ENCODE measurements around the gene SOX5.

The SOX5 gene

DNA sequence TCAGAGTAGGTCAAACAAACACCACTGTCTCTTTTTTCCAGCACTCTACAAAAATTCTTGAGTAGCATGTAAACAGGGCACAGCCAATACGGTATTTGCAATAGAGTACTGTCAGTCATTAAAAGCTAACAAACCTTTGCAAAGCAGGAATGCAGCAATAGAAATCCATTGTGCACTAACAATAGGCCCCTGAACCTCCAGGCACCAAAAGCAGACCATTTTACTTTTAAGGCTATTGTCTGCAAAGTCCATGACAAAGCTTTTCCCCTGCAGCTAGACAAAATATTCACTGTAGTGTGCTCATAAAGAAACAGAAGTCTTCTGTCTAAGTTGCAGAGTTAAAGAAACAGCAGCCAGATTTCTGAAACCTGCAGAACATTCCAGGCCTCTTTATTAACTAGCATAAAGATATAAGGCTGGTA is 191.9 kb downstream of the SOX5 start:
- peak in 1 of 2 experiments; percentile 74 for DNase-seq (ENCODE audit: low read depth in 1 of 2, low spot score in 1 of 2)
- in situ Hi-C loops (cut with HindIII; ENCODE audit: low pct_unique_long_range_greater_than_20kb, low sequenced_read_pairs) = no loop called here
- TF ChIP-seq JUND (IDR thresholded peaks at IDR 0.05; ENCODE audit: low read depth) = no peak

GRCh38 chr12:23756416-23756815 is 193.1 kb downstream of the SOX5 start:
- DNase-seq (ENCODE audit: low read depth in 1 of 2, low spot score in 1 of 2) = peak in 1 of 2 experiments; percentile 4
- TF ChIP-seq JUND (IDR thresholded peaks at IDR 0.05; ENCODE audit: low read depth) = no peak
- in situ Hi-C loops (cut with HindIII; ENCODE audit: low pct_unique_long_range_greater_than_20kb, low sequenced_read_pairs) = no loop called here

DNA sequence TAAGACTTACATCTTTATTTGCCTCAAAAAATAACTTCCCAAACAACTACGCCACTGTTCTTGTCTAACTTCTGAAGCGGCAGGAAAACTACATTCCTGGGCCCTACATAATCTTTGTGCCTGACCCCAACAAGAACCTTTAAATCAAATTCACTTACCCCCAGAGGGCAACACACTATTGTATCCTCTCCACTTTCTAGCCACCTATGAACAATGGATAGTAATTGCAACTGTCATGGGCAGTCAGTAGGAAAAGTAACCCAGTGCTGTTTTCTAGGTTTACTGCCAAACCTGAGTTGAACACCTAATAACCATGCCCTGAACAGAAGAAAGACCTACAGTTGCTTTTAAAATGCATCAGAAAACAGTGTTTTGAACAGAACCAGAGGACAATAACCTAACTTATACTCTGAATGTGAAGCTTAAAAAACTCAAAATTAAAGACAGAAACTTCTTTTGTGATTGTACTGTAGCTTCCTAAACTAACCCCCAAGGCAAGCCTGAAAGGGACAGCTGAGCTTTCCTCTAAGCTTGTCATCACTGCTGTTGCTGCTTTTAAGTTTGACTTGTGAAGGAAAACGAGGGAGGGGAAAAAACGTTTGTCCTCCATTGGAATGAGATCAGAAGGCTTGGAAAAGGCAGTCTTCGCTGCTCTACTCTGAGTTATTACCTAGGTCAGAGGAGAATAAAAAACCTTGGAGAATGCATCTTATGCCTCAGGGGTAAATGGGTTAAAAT is 195.7 kb downstream of the SOX5 start:
- no peak for DNase-seq (ENCODE audit: low read depth in 1 of 2, low spot score in 1 of 2)
- in situ Hi-C loops (cut with HindIII; ENCODE audit: low pct_unique_long_range_greater_than_20kb, low sequenced_read_pairs) = no loop called here
- TF ChIP-seq JUND (IDR thresholded peaks at IDR 0.05; ENCODE audit: low read depth) = no peak

- DNase-seq (ENCODE audit: low read depth in 1 of 2, low spot score in 1 of 2) = no peak
- no peak for TF ChIP-seq JUND (IDR thresholded peaks at IDR 0.05; ENCODE audit: low read depth)
- in situ Hi-C loops (cut with HindIII; ENCODE audit: low pct_unique_long_range_greater_than_20kb, low sequenced_read_pairs) = no loop called here
Measured at GRCh38 chr12:23752245-23752644, 197.2 kb downstream of the SOX5 start.

DNA sequence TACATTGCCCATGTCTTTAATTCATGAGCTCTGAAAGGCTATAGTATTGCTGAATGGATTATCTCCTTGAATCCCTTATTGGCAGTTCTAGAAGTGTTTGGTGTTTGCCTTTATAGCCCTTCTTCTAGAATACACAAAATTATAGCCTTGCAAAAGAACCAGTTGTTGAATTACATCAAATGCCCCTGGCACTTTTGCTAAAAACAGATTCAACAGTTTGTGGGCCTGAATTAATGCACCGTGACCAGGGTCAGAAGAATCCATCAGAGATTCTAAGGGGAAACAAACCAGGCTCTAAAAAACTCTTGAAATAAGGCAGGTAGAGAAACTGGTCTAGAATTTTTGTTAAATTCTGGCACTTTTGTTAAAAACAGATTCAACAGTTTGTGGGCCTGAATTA is 197.8 kb downstream of the SOX5 start:
- no peak for TF ChIP-seq JUND (IDR thresholded peaks at IDR 0.05; ENCODE audit: low read depth)
- DNase-seq (ENCODE audit: low read depth in 1 of 2, low spot score in 1 of 2) = no peak
- in situ Hi-C loops (cut with HindIII; ENCODE audit: low pct_unique_long_range_greater_than_20kb, low sequenced_read_pairs) = no loop called here

- no peak for TF ChIP-seq JUND (IDR thresholded peaks at IDR 0.05; ENCODE audit: low read depth)
- DNase-seq (ENCODE audit: low read depth in 1 of 2, low spot score in 1 of 2) = no peak
- in situ Hi-C loops (cut with HindIII; ENCODE audit: low pct_unique_long_range_greater_than_20kb, low sequenced_read_pairs) = no loop called here
Measured at GRCh38 chr12:23750923-23751322, 198.5 kb downstream of the SOX5 start.

DNA sequence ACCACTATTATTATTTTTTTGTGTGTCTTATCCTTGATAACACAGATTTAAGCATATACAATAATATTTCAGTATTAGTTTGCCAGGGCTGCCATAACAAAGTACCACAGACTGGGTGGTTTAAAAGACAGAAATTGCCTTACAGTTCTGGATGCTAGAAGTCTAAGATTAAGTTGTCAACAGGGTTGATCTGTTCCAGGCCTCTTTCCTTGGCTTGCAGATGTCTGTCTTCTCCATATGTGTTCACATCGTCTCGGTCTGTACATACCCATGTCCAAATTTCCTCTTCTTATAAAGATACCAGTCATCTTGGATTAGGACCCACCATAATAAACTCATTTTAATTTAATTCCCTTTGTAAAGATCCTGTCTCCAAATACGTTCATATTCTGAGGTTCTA is 204.8 kb downstream of the SOX5 start:
- DNase-seq (ENCODE audit: low read depth in 1 of 2, low spot score in 1 of 2) = no peak
- in situ Hi-C loops (cut with HindIII; ENCODE audit: low pct_unique_long_range_greater_than_20kb, low sequenced_read_pairs) = no loop called here
- TF ChIP-seq JUND (IDR thresholded peaks at IDR 0.05; ENCODE audit: low read depth) = no peak

DNA sequence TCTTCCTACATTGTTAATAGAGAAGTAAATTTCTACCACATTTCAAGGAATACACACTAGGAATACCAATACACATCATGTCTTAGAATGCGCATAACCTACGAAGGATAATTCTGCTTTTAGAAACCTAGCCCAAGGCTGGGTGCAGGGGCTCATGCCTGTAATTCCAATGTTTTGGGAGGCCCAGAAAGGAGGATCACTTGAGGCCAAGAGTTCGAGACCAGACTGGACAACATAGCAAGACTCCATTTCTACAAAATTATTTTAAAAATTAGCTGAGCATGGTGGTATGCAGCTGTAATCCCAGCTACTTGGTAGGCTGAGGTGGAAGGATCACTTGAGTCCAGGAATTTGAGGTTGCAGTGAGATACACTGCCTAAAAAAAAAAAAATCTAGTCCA is 206.9 kb downstream of the SOX5 start:
- in situ Hi-C loops (cut with HindIII; ENCODE audit: low pct_unique_long_range_greater_than_20kb, low sequenced_read_pairs) = no loop called here
- TF ChIP-seq JUND (IDR thresholded peaks at IDR 0.05; ENCODE audit: low read depth) = no peak

GRCh38 chr12:23731493-23731892 is 218.0 kb downstream of the SOX5 start:
- TF ChIP-seq JUND (IDR thresholded peaks at IDR 0.05; ENCODE audit: low read depth) = no peak
- in situ Hi-C loops (cut with HindIII; ENCODE audit: low pct_unique_long_range_greater_than_20kb, low sequenced_read_pairs) = no loop called here

More for the DNA sequence above, 206.9 kb downstream of the SOX5 start:
- no peak for DNase-seq (ENCODE audit: low read depth in 1 of 2, low spot score in 1 of 2)

DNA sequence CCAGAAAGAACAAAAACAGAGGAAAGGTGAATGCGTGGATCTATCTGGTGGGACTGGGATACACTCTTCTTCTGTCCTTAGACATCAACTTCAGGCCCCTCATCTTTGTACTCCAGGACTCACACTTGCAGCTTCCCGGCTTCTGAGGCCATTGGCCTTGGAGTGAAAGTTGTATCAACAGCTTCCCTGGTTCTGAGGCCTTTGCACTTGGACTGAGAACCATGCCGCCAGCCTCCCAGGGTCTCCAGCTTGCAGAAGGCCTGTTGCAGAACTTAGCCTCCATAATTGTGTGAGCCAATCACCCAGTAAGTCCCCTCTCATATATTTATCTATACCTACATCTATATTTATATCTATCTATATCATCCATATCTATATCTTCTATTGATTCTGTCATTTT is 218.4 kb downstream of the SOX5 start:
- in situ Hi-C loops (cut with HindIII; ENCODE audit: low pct_unique_long_range_greater_than_20kb, low sequenced_read_pairs) = no loop called here
- no peak for TF ChIP-seq JUND (IDR thresholded peaks at IDR 0.05; ENCODE audit: low read depth)
- no peak for DNase-seq (ENCODE audit: low read depth in 1 of 2, low spot score in 1 of 2)

More at GRCh38 chr12:23731493-23731892, 218.0 kb downstream of the SOX5 start:
- no peak for DNase-seq (ENCODE audit: low read depth in 1 of 2, low spot score in 1 of 2)

DNA sequence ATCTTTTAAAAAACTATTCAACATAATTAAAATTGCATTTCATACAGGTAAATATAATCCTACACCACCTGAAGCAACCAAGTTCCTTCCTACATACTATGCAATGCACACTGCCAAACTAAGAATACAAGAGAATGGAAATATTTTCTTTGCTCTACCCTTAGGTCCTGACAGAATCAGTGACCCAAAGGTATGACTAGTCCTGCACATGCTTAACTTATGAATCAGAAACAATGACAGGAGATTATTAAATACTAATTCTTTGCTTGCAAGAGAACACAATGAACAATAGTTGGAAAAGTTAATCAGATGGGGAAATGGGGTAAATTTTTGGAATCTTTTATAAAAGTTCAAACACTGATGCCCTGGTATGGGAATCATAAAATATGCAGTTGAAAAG is 220.1 kb downstream of the SOX5 start:
- no peak for TF ChIP-seq JUND (IDR thresholded peaks at IDR 0.05; ENCODE audit: low read depth)
- DNase-seq (ENCODE audit: low read depth in 1 of 2, low spot score in 1 of 2) = no peak
- in situ Hi-C loops (cut with HindIII; ENCODE audit: low pct_unique_long_range_greater_than_20kb, low sequenced_read_pairs) = no loop called here

DNA sequence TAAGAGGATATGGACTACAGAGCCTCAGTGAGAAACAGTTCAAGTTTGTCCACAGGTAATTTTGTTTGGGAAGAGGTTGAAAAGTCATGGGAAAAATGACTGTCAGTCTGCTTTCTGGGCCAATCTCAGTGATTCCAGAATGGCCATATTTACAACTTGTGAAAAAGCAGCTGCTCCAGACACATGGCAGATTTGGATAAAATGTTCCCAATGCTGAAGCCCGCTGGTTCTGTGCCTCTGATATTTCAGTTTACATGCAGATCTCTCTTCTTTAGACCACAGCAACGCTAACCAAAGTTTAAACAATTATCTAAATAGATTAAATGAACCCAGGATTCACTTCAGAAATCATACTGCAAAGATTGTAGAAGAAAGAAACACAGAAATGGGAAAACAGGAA is 222.8 kb downstream of the SOX5 start:
- DNase-seq (ENCODE audit: low read depth in 1 of 2, low spot score in 1 of 2) = no peak
- no peak for TF ChIP-seq JUND (IDR thresholded peaks at IDR 0.05; ENCODE audit: low read depth)
- in situ Hi-C loops (cut with HindIII; ENCODE audit: low pct_unique_long_range_greater_than_20kb, low sequenced_read_pairs) = no loop called here

- DNase-seq (ENCODE audit: low read depth in 1 of 2, low spot score in 1 of 2) = no peak
- no peak for TF ChIP-seq JUND (IDR thresholded peaks at IDR 0.05; ENCODE audit: low read depth)
- in situ Hi-C loops (cut with HindIII; ENCODE audit: low pct_unique_long_range_greater_than_20kb, low sequenced_read_pairs) = no loop called here
Measured at GRCh38 chr12:23722655-23723054, 226.8 kb downstream of the SOX5 start.

DNA sequence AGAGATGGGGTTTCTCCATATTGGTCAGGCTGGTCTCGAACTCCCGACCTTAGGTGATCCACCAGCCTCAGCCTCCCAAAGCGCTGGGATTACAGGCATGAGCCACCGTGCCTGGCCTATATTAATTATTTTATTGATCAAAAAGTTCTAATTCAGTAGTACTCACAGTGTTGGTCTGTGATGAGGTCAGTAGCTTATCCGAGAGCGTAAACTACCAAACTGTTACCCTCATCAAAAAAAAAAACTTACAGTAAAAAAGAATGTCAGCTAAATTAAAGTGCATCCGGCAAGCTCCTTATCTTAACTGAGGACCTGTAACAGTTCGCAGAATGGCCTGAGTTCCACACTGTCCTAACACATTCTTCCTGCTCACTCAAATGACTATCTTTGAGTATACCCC is 228.2 kb downstream of the SOX5 start:
- no peak for DNase-seq (ENCODE audit: low read depth in 1 of 2, low spot score in 1 of 2)
- TF ChIP-seq JUND (IDR thresholded peaks at IDR 0.05; ENCODE audit: low read depth) = no peak
- in situ Hi-C loops (cut with HindIII; ENCODE audit: low pct_unique_long_range_greater_than_20kb, low sequenced_read_pairs) = no loop called here

Data from T47D (cell line).